ENCODE results near the gene PCDH11Y.
"Not testable (repeated sequence)": the region's sequence is repeated elsewhere in the genome, so short reads cannot be mapped to it uniquely, and the experiment has no call there.

DNA sequence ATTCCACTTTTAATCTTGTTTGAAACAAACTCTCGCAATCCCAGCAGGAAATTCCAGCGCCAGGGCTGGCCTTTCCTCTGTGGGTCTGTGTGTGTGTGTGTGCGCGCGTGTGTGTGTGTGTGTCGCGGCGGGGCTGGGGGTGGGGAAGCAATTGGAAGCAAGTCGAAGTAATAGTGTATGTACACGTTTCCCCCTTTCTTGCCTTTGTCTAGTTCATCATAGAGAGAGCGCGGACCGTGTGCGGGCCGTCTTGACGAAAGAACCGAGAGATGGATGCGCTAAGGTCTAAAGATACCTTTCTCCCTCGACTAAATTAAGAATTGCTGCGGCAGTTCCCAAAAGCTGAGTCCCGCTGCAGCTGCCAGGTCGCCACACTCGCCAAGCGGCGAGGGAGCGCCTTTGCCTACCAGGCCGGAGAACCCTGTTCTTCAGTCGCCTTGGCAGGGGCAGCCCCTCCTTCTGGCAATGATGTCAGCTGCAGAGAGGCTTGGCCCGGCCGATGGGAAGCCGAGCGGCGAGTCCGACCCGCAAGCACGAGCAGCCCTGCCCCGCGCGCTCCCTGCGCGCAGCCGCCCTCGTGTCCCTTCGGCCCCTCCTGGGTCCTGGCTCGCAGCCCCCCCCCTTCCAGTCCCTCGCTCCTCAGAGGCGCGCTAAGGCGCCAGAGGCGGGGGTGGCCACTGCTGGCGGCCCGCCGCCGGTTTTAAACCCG lies 2.5 kb downstream of the PCDH11Y start:
- not testable (repeated sequence) for TF ChIP-seq POLR2A, POLR2AphosphoS5 (IDR thresholded peaks at IDR 0.05)
- TF ChIP-seq, protein P1, sequence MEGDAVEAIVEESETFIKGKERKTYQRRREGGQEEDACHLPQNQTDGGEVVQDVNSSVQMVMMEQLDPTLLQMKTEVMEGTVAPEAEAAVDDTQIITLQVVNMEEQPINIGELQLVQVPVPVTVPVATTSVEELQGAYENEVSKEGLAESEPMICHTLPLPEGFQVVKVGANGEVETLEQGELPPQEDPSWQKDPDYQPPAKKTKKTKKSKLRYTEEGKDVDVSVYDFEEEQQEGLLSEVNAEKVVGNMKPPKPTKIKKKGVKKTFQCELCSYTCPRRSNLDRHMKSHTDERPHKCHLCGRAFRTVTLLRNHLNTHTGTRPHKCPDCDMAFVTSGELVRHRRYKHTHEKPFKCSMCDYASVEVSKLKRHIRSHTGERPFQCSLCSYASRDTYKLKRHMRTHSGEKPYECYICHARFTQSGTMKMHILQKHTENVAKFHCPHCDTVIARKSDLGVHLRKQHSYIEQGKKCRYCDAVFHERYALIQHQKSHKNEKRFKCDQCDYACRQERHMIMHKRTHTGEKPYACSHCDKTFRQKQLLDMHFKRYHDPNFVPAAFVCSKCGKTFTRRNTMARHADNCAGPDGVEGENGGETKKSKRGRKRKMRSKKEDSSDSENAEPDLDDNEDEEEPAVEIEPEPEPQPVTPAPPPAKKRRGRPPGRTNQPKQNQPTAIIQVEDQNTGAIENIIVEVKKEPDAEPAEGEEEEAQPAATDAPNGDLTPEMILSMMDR (IDR thresholded peaks at IDR 0.05 in 8 of 11, conservative IDR thresholded peaks at IDR 0.05 in 3 of 11) = not testable (repeated sequence)

Measured in spleen (tissue), 7 donors.